HG02623 (cell line): ENCODE measurements around the gene CCL13.

Experiments
- ATAC-seq: cut with Tn5 transposase; IDR thresholded peaks from one replicate; pipeline ENCODE4 v1.9.1; 2021; ENCODE audit warnings: moderate library complexity; ENCODE audit not compliant: unreplicated experiment

The CCL13 gene

GRCh38 chr17:34383216-34383615, 26.9 kb downstream of the CCL13 start:
- no peak for ATAC-seq

- no peak for ATAC-seq
These were observed 28.0 kb downstream of the CCL13 start for GRCh38 chr17:34384271-34384670.

GRCh38 chr17:34384822-34385605, 28.7 kb downstream of the CCL13 start:
- no peak for ATAC-seq

GRCh38 chr17:34386343-34386696, 30.0 kb downstream of the CCL13 start:
- no peak for ATAC-seq

- ATAC-seq = no peak
These were observed 30.6 kb downstream of the CCL13 start for GRCh38 chr17:34386697-34387550.

- no peak for ATAC-seq
These were observed 31.3 kb downstream of the CCL13 start for GRCh38 chr17:34387566-34387965.

- ATAC-seq = no peak
These were observed 33.0 kb downstream of the CCL13 start for GRCh38 chr17:34389126-34389750.

- ATAC-seq = no peak
These were observed 34.4 kb downstream of the CCL13 start for GRCh38 chr17:34390649-34391048.

GRCh38 chr17:34391241-34391640, 35.0 kb downstream of the CCL13 start:
- no peak for ATAC-seq

GRCh38 chr17:34393401-34393800, 37.1 kb downstream of the CCL13 start:
- no peak for ATAC-seq

- ATAC-seq = no peak
These were observed 41.0 kb downstream of the CCL13 start for GRCh38 chr17:34397265-34397664.

GRCh38 chr17:34398990-34399389, 42.7 kb downstream of the CCL13 start:
- ATAC-seq = no peak

GRCh38 chr17:34399725-34400124, 43.4 kb downstream of the CCL13 start:
- no peak for ATAC-seq

GRCh38 chr17:34400301-34400931, 44.1 kb downstream of the CCL13 start:
- ATAC-seq = no peak

GRCh38 chr17:34401165-34401564, 44.9 kb downstream of the CCL13 start:
- no peak for ATAC-seq

GRCh38 chr17:34403006-34403405, 46.7 kb downstream of the CCL13 start:
- ATAC-seq = no peak

GRCh38 chr17:34406226-34406625, 49.9 kb downstream of the CCL13 start:
- no peak for ATAC-seq
